Effector memory CD4-positive, alpha-beta T cell (primary cell): ENCODE results near the gene NAV3.

ENCODE experiments used
- DNase-seq, 3 donors: peaks; one replicate each; pipeline ENCODE4 v3.0.0-alpha.2; 2020
- H3K27ac ChIP-seq: 2 replicates; pipeline ENCODE4 v1.7.0; 2013; ENCODE audit warnings: mild to moderate bottlenecking, low read length, moderate library complexity; ENCODE audit not compliant: insufficient read depth, poor library complexity, severe bottlenecking
- H3K27me3 ChIP-seq: replicated peaks from 2 replicates; pipeline ENCODE4 v1.7.0; 2013; ENCODE audit warnings: mild to moderate bottlenecking, low read length; ENCODE audit not compliant: insufficient read depth, control insufficient read depth, poor library complexity, severe bottlenecking
- H3K36me3 ChIP-seq: 2 replicates; pipeline ENCODE4 v1.7.0; 2013; ENCODE audit warnings: mild to moderate bottlenecking, low read length, moderate library complexity; ENCODE audit not compliant: control insufficient read depth, insufficient read depth
- H3K4me1 ChIP-seq: 2 replicates; pipeline ENCODE4 v1.7.0; 2013; ENCODE audit warnings: low read length, mild to moderate bottlenecking; ENCODE audit not compliant: control insufficient read depth, insufficient read depth, poor library complexity, severe bottlenecking
- H3K4me3 ChIP-seq: 2 replicates; pipeline ENCODE4 v1.7.0; 2013; ENCODE audit warnings: low read length, low read depth, mild to moderate bottlenecking; ENCODE audit not compliant: insufficient read depth, poor library complexity, severe bottlenecking
- H3K9me3 ChIP-seq: 2 replicates; pipeline ENCODE4 v1.7.0; 2013; ENCODE audit warnings: mild to moderate bottlenecking, low read length, moderate library complexity; ENCODE audit not compliant: control insufficient read depth

NAV3 gene

DNA sequence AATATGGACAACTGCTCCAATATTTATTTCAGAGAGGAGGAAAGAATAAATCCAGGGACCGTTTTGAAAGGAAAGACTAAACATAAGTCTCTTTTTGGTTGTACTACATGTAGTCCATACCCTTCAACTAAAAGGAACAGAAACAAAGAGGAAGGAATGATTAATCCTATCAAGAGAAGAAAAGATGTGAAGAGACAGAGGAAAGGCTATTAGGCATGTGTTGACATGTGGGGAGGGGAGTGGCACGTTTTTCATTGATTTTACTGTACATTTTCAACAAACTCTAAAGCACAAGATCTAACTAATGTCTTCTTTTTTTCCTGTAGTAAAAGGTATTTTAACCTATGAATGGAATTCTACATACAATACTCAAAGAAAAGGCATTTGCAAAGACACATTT lies 85.6 kb downstream of the NAV3 start:
- H3K27ac ChIP-seq, result no peak overlapping the region
- no peaks in the 10 kb centered on the region for H3K36me3 ChIP-seq
- no peaks in the 10 kb centered on the region for H3K27me3 ChIP-seq
- H3K4me3 ChIP-seq, result no peak overlapping the region
- no peaks in the 10 kb centered on the region for H3K9me3 ChIP-seq
- H3K4me1 ChIP-seq, result no peaks in the 10 kb centered on the region
- no peak for DNase-seq

DNA sequence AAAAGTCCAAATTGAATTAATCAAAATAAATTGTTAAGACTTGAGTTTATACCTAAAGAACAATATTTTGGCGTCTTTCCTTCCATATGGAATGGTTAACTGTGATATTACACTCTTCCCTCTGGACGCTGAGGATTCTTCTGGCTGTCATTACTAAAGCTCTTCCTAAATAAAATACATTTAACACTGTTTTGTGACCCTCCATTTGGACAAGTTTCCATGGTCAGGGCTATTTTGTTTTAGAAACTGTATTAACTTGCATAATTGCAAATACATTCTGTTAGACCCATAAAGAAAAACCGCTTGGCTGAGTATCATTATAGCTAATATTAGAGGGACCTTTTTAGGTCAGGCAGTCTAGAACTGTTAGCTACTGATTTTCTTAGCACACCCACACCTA lies 87.4 kb downstream of the NAV3 start:
- no peak overlapping the region for H3K27ac ChIP-seq
- H3K4me1 ChIP-seq, result no peaks in the 10 kb centered on the region
- H3K9me3 ChIP-seq, result no peaks in the 10 kb centered on the region
- H3K27me3 ChIP-seq, result no peaks in the 10 kb centered on the region
- no peak overlapping the region for H3K4me3 ChIP-seq
- DNase-seq, result no peak
- no peaks in the 10 kb centered on the region for H3K36me3 ChIP-seq

DNA sequence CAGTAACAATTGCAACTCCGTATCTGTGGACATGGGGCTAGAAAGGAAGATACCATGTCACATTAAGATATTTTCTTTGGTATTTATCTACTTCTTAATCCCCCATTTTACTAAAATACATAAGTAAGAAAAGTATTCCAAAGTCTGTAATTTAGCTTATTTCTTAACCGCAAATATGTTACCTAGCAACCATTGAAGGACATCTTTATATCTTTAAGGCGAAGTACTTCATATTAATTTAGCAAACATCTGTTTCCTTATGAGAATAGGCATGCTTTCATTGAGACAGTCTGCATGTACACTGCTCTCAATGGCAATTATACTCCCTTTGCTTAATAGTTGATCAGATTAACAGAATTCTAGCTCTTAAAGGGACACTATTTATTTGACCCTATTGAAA lies 88.8 kb downstream of the NAV3 start:
- Histone ChIP-seq H3K4me1 (no peaks in the 10 kb centered on the region), H3K36me3 (no peaks in the 10 kb centered on the region), H3K4me3 (no peak overlapping the region), H3K27ac (no peak overlapping the region), H3K9me3 (no peaks in the 10 kb centered on the region), H3K27me3 (no peaks in the 10 kb centered on the region)
- DNase-seq, result no peak

DNA sequence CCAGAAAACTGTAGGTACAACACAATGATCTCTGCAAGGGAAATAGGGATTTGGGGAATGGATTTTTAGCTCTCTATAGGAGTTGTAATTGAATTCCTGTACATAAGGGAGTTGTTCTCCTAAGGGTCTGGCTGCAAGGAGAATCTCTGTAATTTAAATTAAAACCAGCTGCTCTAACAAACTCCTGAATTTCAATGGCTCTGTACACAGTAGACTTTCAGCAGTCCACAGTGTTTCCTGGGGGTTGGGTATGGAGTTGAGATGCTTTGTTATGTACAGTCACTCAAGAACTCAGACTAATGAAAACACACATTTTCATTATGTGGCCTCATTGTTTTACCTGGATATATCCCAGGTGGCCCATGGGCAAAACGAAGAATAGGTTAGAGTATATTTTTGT lies 93.2 kb downstream of the NAV3 start:
- H3K27me3 ChIP-seq, result no peaks in the 10 kb centered on the region
- H3K9me3 ChIP-seq, result no peaks in the 10 kb centered on the region
- H3K27ac ChIP-seq, result no peak overlapping the region
- H3K4me1 ChIP-seq, result no peaks in the 10 kb centered on the region
- no peaks in the 10 kb centered on the region for H3K36me3 ChIP-seq
- DNase-seq, result no peak
- H3K4me3 ChIP-seq, result no peak overlapping the region

DNA sequence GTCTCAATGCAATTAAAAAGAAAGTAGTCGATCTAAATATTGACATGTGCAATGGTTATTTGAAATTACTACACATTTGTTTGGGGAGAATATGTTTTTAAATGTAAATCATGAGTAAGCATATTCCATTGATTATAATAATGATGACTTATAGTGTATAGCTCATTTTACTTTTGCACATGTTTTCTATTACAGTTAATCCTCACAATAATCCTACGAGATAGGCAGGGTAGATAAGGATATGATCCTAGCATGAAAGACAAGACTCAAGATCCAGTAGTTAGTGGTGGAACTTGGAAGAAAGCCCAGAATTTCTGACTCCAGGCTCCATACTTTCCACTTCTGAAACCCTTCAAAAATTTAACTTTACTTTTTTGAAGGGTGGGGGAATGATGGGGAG lies 94.0 kb downstream of the NAV3 start:
- no peaks in the 10 kb centered on the region for H3K36me3 ChIP-seq
- no peak overlapping the region for H3K27ac ChIP-seq
- no peaks in the 10 kb centered on the region for H3K27me3 ChIP-seq
- no peak overlapping the region for H3K4me3 ChIP-seq
- no peaks in the 10 kb centered on the region for H3K9me3 ChIP-seq
- no peak for DNase-seq
- no peaks in the 10 kb centered on the region for H3K4me1 ChIP-seq

DNA sequence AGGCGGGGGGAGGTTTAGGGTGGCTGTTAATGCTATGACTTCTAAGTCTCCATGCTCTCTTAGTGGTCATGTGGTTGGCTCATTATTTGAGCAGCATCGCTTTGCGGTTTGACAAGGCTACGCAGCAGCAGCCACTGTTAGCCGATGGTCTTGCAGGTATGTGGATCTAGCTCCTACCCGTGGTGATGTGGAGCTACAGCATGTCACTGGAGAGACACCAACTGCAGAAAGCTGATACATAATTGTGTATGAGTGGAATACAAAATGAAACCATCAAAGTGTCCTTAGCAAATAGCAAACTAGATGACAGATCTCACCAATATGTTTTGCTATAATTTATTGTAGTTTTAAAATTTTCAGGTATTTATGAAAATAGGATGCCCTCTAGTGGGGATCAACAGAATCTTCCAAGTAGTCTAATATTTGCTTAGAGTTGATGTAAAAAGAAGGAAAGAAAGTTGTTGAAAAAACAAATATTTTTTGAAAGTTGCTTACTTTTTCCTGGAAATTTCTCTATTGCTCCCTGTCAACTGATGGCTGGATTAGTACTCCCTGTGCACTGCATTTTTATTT lies 94.9 kb downstream of the NAV3 start:
- Histone ChIP-seq H3K4me1 (no peaks in the 10 kb centered on the region), H3K27ac (no peak overlapping the region), H3K27me3 (no peaks in the 10 kb centered on the region), H3K4me3 (no peak overlapping the region), H3K36me3 (no peaks in the 10 kb centered on the region), H3K9me3 (no peaks in the 10 kb centered on the region)
- no peak for DNase-seq

DNA sequence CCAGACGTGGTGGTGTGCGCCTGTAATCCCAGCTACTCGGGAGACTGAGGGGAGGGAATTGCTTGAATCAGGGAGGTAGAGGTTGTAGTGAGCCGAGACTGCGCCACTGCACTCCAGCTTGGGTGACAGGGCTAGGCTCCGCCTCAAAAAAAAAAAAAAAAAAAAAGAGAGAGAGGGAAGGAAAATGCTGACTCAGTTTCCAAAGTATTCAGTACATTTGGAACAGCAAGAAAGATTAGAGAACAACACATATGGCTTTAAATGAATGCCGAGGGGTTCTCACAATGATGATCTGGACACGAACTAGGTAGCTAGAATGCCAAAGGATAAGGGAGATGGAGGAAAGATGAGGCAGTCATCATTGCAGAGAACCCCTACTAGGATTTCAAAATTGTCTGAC lies 97.4 kb downstream of the NAV3 start:
- Histone ChIP-seq H3K27me3 (no peaks in the 10 kb centered on the region), H3K27ac (no peak overlapping the region), H3K9me3 (no peaks in the 10 kb centered on the region), H3K36me3 (no peaks in the 10 kb centered on the region), H3K4me1 (no peaks in the 10 kb centered on the region), H3K4me3 (no peak overlapping the region)
- DNase-seq, result no peak

DNA sequence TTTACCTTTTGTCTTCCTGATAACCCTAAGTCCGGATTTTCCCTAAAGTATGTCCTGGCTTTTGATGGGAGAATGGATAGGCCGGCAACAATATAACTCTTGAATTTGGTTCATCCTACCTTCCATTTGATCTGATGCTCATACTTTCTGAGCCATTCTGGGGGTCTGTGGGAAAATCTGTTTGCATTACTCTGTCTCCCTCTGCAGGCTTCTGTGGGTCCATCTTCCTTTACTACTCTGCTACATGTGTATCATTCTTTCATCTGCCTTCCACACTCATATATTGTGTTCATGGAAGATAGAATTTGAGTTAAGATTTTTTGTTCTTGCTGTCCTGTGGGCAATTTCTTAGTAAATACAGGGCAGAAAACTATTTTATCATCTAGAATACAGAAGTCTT lies 101.5 kb downstream of the NAV3 start:
- H3K27me3 ChIP-seq, result no peaks in the 10 kb centered on the region

DNA sequence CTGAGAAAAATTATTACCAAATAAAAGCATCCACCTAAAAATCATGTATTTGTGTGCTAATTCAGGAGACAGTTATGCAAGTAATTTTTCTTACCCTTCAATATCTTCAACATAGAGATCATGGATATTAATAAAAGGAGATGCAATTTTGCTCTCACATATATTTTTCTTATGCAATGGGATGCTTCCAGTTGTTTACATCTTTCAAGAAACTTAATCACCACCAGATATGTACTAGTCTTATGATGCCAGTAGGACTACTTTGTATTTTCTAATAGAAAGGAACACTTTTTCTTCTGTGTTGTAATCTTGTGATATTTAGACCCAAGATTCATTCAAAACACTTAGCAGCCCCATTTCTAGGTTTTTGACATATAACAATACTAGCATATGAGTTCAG lies 107.6 kb downstream of the NAV3 start:
- H3K4me1 ChIP-seq, result no peaks in the 10 kb centered on the region
- no peak for DNase-seq
- H3K36me3 ChIP-seq, result no peaks in the 10 kb centered on the region
- no peaks in the 10 kb centered on the region for H3K9me3 ChIP-seq
- no peak overlapping the region for H3K27ac ChIP-seq
- no peaks in the 10 kb centered on the region for H3K27me3 ChIP-seq
- H3K4me3 ChIP-seq, result no peak overlapping the region

More for the DNA sequence above, 101.5 kb downstream of the NAV3 start:
- H3K4me1 ChIP-seq, result no peaks in the 10 kb centered on the region
- no peak overlapping the region for H3K27ac ChIP-seq
- no peaks in the 10 kb centered on the region for H3K36me3 ChIP-seq
- DNase-seq, result no peak
- no peaks in the 10 kb centered on the region for H3K9me3 ChIP-seq
- no peak overlapping the region for H3K4me3 ChIP-seq

DNA sequence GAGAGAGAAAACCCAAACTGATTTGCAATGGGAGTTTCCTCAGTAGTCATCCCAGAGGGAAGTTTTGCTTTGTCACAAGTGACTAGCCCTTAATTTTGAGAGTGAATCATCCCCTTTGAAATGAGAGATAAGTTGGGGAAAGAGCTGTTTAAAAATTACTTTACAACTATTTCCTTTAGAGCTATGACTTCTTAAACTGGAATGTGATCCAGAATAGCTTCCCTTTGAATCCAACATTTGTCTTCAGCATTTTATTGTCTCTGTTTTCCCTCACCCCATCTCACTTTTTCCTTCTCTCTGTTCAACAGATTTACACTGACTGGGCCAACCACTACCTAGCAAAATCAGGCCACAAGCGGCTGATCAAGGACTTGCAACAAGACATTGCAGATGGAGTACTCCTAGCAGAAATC lies 109.3 kb downstream of the NAV3 start:
- H3K9me3 ChIP-seq, result no peaks in the 10 kb centered on the region
- no peaks in the 10 kb centered on the region for H3K36me3 ChIP-seq
- no peaks in the 10 kb centered on the region for H3K4me1 ChIP-seq
- no peaks in the 10 kb centered on the region for H3K27me3 ChIP-seq
- DNase-seq, result no peak
- no peak overlapping the region for H3K4me3 ChIP-seq
- no peak overlapping the region for H3K27ac ChIP-seq

DNA sequence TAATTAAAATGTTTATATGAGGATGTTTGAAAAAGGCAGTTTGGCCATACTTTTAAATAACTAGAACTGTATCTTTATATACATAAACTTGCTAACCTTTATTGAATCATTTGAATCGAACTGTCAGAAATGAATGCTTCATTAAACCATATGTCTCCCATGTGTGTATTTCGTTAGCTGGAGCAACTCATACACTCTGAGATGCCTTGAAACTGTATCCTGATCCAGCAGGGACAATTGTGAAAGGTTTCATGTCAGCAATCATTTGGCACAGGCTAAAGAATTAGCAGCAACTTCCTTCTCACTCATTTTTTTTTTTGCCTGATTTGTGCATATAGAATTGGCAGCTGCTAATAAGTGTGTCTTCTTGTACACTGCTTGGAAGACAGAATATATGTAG lies 109.9 kb downstream of the NAV3 start:
- H3K4me3 ChIP-seq, result no peak overlapping the region
- H3K4me1 ChIP-seq, result no peaks in the 10 kb centered on the region
- DNase-seq, result no peak
- H3K36me3 ChIP-seq, result no peaks in the 10 kb centered on the region
- H3K9me3 ChIP-seq, result no peaks in the 10 kb centered on the region
- no peak overlapping the region for H3K27ac ChIP-seq
- H3K27me3 ChIP-seq, result no peaks in the 10 kb centered on the region
